ENCODE measurements around the gene CYB561.
"Not testable (repeated sequence)": the region's sequence is repeated elsewhere in the genome, so short reads cannot be mapped to it uniquely, and the experiment has no call there.

Gene CYB561

GRCh38 chr17:63479495-63480184, 33.5 kb upstream of the CYB561 start:
- DNase-seq (ENCODE audit: low read depth) = no peak

- DNase-seq (ENCODE audit: low read depth) = peak; percentile 47
These were observed 32.8 kb upstream of the CYB561 start for GRCh38 chr17:63478814-63479494.

- DNase-seq (ENCODE audit: low read depth) = no peak
These were observed 31.7 kb upstream of the CYB561 start for GRCh38 chr17:63477480-63478440.

- DNase-seq (ENCODE audit: low read depth) = no peak
These were observed 30.9 kb upstream of the CYB561 start, which contains the start of gene ACE for GRCh38 chr17:63476854-63477479. ACE (plus strand) TSS chr17:63477061; CDS start chr17:63477095, 34 bp downstream.

GRCh38 chr17:63476459-63476853, 30.4 kb upstream of the CYB561 start:
- no peak for DNase-seq (ENCODE audit: low read depth)

- DNase-seq (ENCODE audit: low read depth) = no peak
These were observed 29.6 kb upstream of the CYB561 start for GRCh38 chr17:63475491-63476412.

- DNase-seq (ENCODE audit: low read depth) = no peak
These were observed 28.7 kb upstream of the CYB561 start for GRCh38 chr17:63474586-63475460.

GRCh38 chr17:63474174-63474573, 28.1 kb upstream of the CYB561 start:
- no peak for DNase-seq (ENCODE audit: low read depth)

- DNase-seq (ENCODE audit: low read depth) = not testable (repeated sequence)
These were observed 22.0 kb upstream of the CYB561 start for GRCh38 chr17:63468099-63468498.

GRCh38 chr17:63464691-63465236, 18.7 kb upstream of the CYB561 start:
- no peak for DNase-seq (ENCODE audit: low read depth)

- no peak for DNase-seq (ENCODE audit: low read depth)
These were observed 17.7 kb upstream of the CYB561 start for GRCh38 chr17:63463771-63464170.

- no peak for DNase-seq (ENCODE audit: low read depth)
These were observed 13.9 kb upstream of the CYB561 start for GRCh38 chr17:63460018-63460417.

GRCh38 chr17:63458478-63458877, 12.4 kb upstream of the CYB561 start:
- no peak for DNase-seq (ENCODE audit: low read depth)

GRCh38 chr17:63455417-63455816, 9.3 kb upstream of the CYB561 start:
- no peak for DNase-seq (ENCODE audit: low read depth)

- no peak for DNase-seq (ENCODE audit: low read depth)
These were observed 8.8 kb upstream of the CYB561 start for GRCh38 chr17:63454915-63455314.

GRCh38 chr17:63454357-63454756, 8.3 kb upstream of the CYB561 start:
- DNase-seq (ENCODE audit: low read depth) = not testable (repeated sequence)

- DNase-seq (ENCODE audit: low read depth) = no peak
These were observed 7.0 kb upstream of the CYB561 start for GRCh38 chr17:63452962-63453551.

GRCh38 chr17:63452046-63452961, 6.2 kb upstream of the CYB561 start:
- no peak for DNase-seq (ENCODE audit: low read depth)
